K562 (cell line): ENCODE measurements around the gene DUSP3. TPM values are rescaled to one million over a fixed set of nuclear protein-coding genes. Genes with fewer than 3 reads are reported as not detected.

Source experiments
- ATAC-seq: fragments of 200-7000 bp; cut with Tn5 transposase; 3 replicates; pipeline ENCODE4 v1.9.1; 2020; ENCODE audit warnings: moderate library complexity
- BruUV-seq: library from RNA; stranded (reverse); fragments of 400-500 nt; replicated peaks from 2 replicates; lab custom pipeline; 2021; lab: Mats Ljungman, UMichigan
- CTCF ChIA-PET: fragments of 300-600 bp; formaldehyde crosslinking; extraction: SDS; loops from one replicate; lab custom pipeline; 2021; ENCODE audit warnings: low intra/inter-chr PET ratio; lab: Yijun Ruan, JAX
- POLR2A ChIA-PET: fragments of 300-600, 350-650 bp; sonication (Branson Sonifier 250); formaldehyde crosslinking; extraction: SDS; loops from one replicate; lab custom pipeline; 2021; ENCODE audit warnings: antibody characterized with exemption, inconsistent platforms; lab: Yijun Ruan, JAX
- DNase-seq, 4 experiments: peaks; one replicate each; pipeline versions ENCODE4 v3.0.0 to v3.0.0-alpha.2; 2011 to 2018; ENCODE audit warnings: low spot score in 3 of 4, mixed read lengths in 3 of 4; ENCODE audit errors: extremely low read depth in 1 of 4
- FAIRE-seq: peaks from 2 replicates; lab custom pipeline; 2011; peaks lifted over from hg19 to GRCh38; lab: Jason Lieb, UNC
- H2AFZ ChIP-seq: 2 replicates; pipeline ENCODE4 v1.6.0; 2011; ENCODE audit warnings: low read depth, low read length, control low read depth, inconsistent platforms
- H3K27ac ChIP-seq: fragments of 200-600 bp; 3 replicates; pipeline ENCODE4 v1.8.0; 2011; ENCODE audit warnings: low read depth, mild to moderate bottlenecking, control low read depth, inconsistent platforms, low read length, moderate library complexity, mixed read lengths; ENCODE audit errors: extremely low read depth
- H3K27me3 ChIP-seq, 2 experiments: fragments of 300-600 bp in 1 of 2; 2 replicates in 1 of 2; 3 replicates in 1 of 2; pipeline versions ENCODE4 v1.6.0 to v1.8.0; 2011; ENCODE audit warnings: inconsistent platforms in 2 of 2, low read length in 2 of 2, mild to moderate bottlenecking in 1 of 2, mixed read lengths in 1 of 2, moderate library complexity in 1 of 2; ENCODE audit not compliant: control insufficient read depth in 2 of 2, insufficient read depth in 2 of 2
- H3K36me3 ChIP-seq: fragments of 300-600 bp; 3 replicates; pipeline ENCODE4 v1.8.0; 2011; ENCODE audit warnings: mild to moderate bottlenecking, low read length, inconsistent platforms; ENCODE audit not compliant: control insufficient read depth, insufficient read depth
- H3K4me1 ChIP-seq, 2 experiments: fragments of 200-600 bp in 1 of 2; replicated peaks in 1 of 2; 2 replicates in 1 of 2; 3 replicates in 1 of 2; pipeline versions ENCODE4 v1.5.1 to v1.8.0; 2011; ENCODE audit warnings: inconsistent platforms in 2 of 2, low read length in 2 of 2, mild to moderate bottlenecking in 1 of 2, mixed read lengths in 1 of 2, moderate library complexity in 1 of 2; ENCODE audit not compliant: control insufficient read depth in 2 of 2, insufficient read depth in 2 of 2
- H3K4me2 ChIP-seq: 2 replicates; pipeline ENCODE4 v1.6.1; 2011; ENCODE audit warnings: low read length, control low read depth, inconsistent platforms, mixed read lengths; ENCODE audit not compliant: insufficient read depth
- H3K4me3 ChIP-seq: fragments of 200-600 bp; sonication (generic), shearing (Covaris generic); 2 replicates; pipeline ENCODE4 v1.5.1; 2016; ENCODE audit warnings: control low read depth, inconsistent platforms
- H3K79me2 ChIP-seq: fragments of 200-600 bp; 3 replicates; pipeline ENCODE4 v1.8.0; 2011; ENCODE audit warnings: low read length, inconsistent platforms; ENCODE audit not compliant: control insufficient read depth, insufficient read depth
- H3K9ac ChIP-seq, 2 experiments: 2 replicates each; pipeline versions ENCODE4 v1.6.0 to v1.6.1; 2011; ENCODE audit warnings: low read depth in 2 of 2, low read length in 2 of 2, control low read depth in 1 of 2, inconsistent platforms in 1 of 2, mild to moderate bottlenecking in 1 of 2, mixed read lengths in 1 of 2; ENCODE audit not compliant: insufficient read depth in 1 of 2
- H3K9me1 ChIP-seq: one replicate; pipeline ENCODE4 v1.6.0; 2011; ENCODE audit warnings: inconsistent platforms, mild to moderate bottlenecking, low read length, moderate library complexity; ENCODE audit not compliant: control insufficient read depth, insufficient read depth
- H3K9me3 ChIP-seq: replicated peaks from 2 replicates; pipeline ENCODE4 v1.5.1; 2011; ENCODE audit warnings: low read depth, low read length, inconsistent platforms; ENCODE audit not compliant: control insufficient read depth, insufficient read depth
- H4K20me1 ChIP-seq: replicated peaks from 2 replicates; pipeline ENCODE4 v1.6.1; 2011; ENCODE audit warnings: low read length, inconsistent platforms, mixed read lengths; ENCODE audit not compliant: control insufficient read depth, insufficient read depth
- CBX3 ChIP-seq, 2 experiments: IDR thresholded peaks; 1 replicate in 1 of 2; 2 replicates in 1 of 2; pipeline ENCODE4 v1.6.1; 2012; ENCODE audit warnings: inconsistent platforms in 2 of 2, low read length in 2 of 2, borderline replicate concordance in 1 of 2, control low read depth in 1 of 2
- HDAC1 ChIP-seq, 2 experiments: fragments of 450-650 bp; IDR thresholded peaks; 2 replicates each; pipeline ENCODE4 v1.6.1; 2016 to 2017; ENCODE audit warnings: inconsistent platforms in 1 of 2, mild to moderate bottlenecking in 1 of 2, moderate library complexity in 1 of 2
- MCM2 ChIP-seq: fragments of 450-650 bp; IDR thresholded peaks from 2 replicates; pipeline ENCODE4 v1.6.1; 2017; ENCODE audit warnings: low read depth, mild to moderate bottlenecking
- ZNF511 ChIP-seq: sonication (generic); formaldehyde crosslinking; IDR thresholded peaks from 2 replicates; pipeline ENCODE4 v1.8.0; 2022; ENCODE audit warnings: mild to moderate bottlenecking, missing genetic modification reagents
- WGBS: fragments of 100-300 bp; shearing (Covaris generic); methylation state at CpG from one replicate; pipeline ENCODE4 v1.1.6; 2016; ENCODE audit warnings: low coverage, mixed read lengths; ENCODE audit not compliant: insufficient coverage; ENCODE audit errors: missing lambda C conversion rate; 5-methylcytosine and 5-hydroxymethylcytosine counted together
- in situ Hi-C: fragments of 300-500 bp; cut with MboI; formaldehyde crosslinking; loops from 4 replicates; pipeline ENCODE4 v1.15.0; 2018; ENCODE audit warnings: inconsistent platforms, mixed read lengths
- intact Hi-C: fragments of 100-400 bp; cut with micrococcal nuclease; formaldehyde crosslinking; loops from 2 replicates; pipeline ENCODE4 v1.14.2; 2022
- polyA plus RNA-seq, 8 experiments: library from polyadenylated mRNA; depleted of rRNA in 4 of 8; stranded (reverse) in 5 of 8; unstranded in 3 of 8; fragments of >200 nt; fragmentation: Nextera tagmentation in 2 of 8; fragmentation: Illumina TruSeq in 1 of 8; extraction: Ambion mirVana in 2 of 8; extraction: Trizol in 1 of 8; gene quantifications; 2 replicates each; pipeline versions ENCODE4 v1.2.1 to v1.2.3, GENCODE V29; 2011 to 2014; ENCODE audit warnings: inconsistent platforms in 1 of 8, missing spikeins in 1 of 8
- total RNA-seq, 7 experiments: library from RNA; depleted of rRNA in 6 of 7; stranded (reverse); fragments of >200 nt in 6 of 7; fragmentation: Illumina TruSeq in 2 of 7; extraction: Trizol in 2 of 7; gene quantifications; 2 replicates each; pipeline versions ENCODE4 v1.2.1 to v1.2.3, GENCODE V29; 2011 to 2021; ENCODE audit warnings: low replicate concordance in 1 of 7

Gene DUSP3
- total and polyA plus RNA-seq, 9 of the 15 experiments (the other 6 are each of a cell fraction or from before 2014, with no cell fraction given): 4.1 to 19.8 (median 12.3) TPM

- intact Hi-C loops: no loop called here
- no peak overlapping the region for H3K4me3 ChIP-seq
- peak in 1 of 4 experiments; percentile 3 for DNase-seq
- TF ChIP-seq HDAC1 (IDR thresholded peaks at IDR 0.05) (no peak), CBX3 (IDR thresholded peaks at IDR 0.05; ENCODE audit: borderline replicate concordance in 1 of 2, low read length in 2 of 2) (no peak)
- in situ Hi-C loops: no loop called here
- no TSS peak for BruUV-seq
- H3K9me1 ChIP-seq: peaks cover 3% of the 10 kb centered on the region
- H3K9ac ChIP-seq: no peak overlapping the region
- H3K4me1 ChIP-seq: peaks cover 0 to 8% of the 10 kb centered on the region in 2 experiments; a peak in 3 of 5 replicates
- no peaks in the 10 kb centered on the region for H3K27me3 ChIP-seq
- 74% methylated on average over 7 of the region's 10 CpGs for WGBS
- ChIA-PET POLR2A (interaction anchor here (0.6 to 1.1 kb wide), 2 partner anchors 45 to 1734 kb away, joined by 4 read pairs; no protein-coding TSS in a partner anchor), CTCF (no interaction called here)
- H4K20me1 ChIP-seq: no peaks in the 10 kb centered on the region; the same call in 1 of the 2 replicates
- no peak for FAIRE-seq
- H3K79me2 ChIP-seq: no peaks in the 10 kb centered on the region
- no peak overlapping the region for H2AFZ ChIP-seq
- no peak for ATAC-seq
- no peaks in the 10 kb centered on the region for H3K9me3 ChIP-seq
- peaks cover 37% of the 10 kb centered on the region; the same call in 2 of the 3 replicates for H3K36me3 ChIP-seq
- no peak overlapping the region for H3K4me2 ChIP-seq
- no peak overlapping the region for H3K27ac ChIP-seq
These were observed 5.7 kb downstream of the DUSP3 start for GRCh38 chr17:43772877-43773648.

GRCh38 chr17:43771463-43771862 is 7.3 kb downstream of the DUSP3 start:
- FAIRE-seq: no peak
- 74% methylated on average over 9 of the region's 9 CpGs for WGBS
- Histone ChIP-seq H3K79me2 (no peaks in the 10 kb centered on the region), H3K4me1 (peaks cover 0 to 3% of the 10 kb centered on the region in 2 experiments; a peak in 3 of 5 replicates), H3K9me3 (no peaks in the 10 kb centered on the region), H3K36me3 (peaks cover 34% of the 10 kb centered on the region; the same call in 2 of the 3 replicates), H2AFZ (no peak overlapping the region), H3K9ac (no peak overlapping the region), H4K20me1 (peaks cover 5% of the 10 kb centered on the region; the same call in 1 of the 2 replicates), H3K9me1 (peaks cover 3% of the 10 kb centered on the region), H3K4me3 (no peak overlapping the region), H3K4me2 (no peak overlapping the region), H3K27ac (no peak overlapping the region), H3K27me3 (no peaks in the 10 kb centered on the region)
- in situ Hi-C loops (no loop called here), intact Hi-C loops (no loop called here)
- ChIA-PET POLR2A (interaction anchor here (0.6 kb wide), 1 partner anchor 1461 kb away, joined by 3 read pairs; no protein-coding TSS in a partner anchor), CTCF (no interaction called here)
- DNase-seq: no peak
- no peak for TF ChIP-seq ZNF511 (CRISPR knock-in tag)
- TF ChIP-seq MCM2: no peak
- ATAC-seq: no peak
- BruUV-seq: no TSS peak
